ENCODE measurements around the gene NALCN.

- no peak for TF ChIP-seq EZH2 (IDR thresholded peaks at IDR 0.05; ENCODE audit: borderline replicate concordance, low read depth, low read length, severe bottlenecking)
- TF ChIP-seq, protein P1, sequence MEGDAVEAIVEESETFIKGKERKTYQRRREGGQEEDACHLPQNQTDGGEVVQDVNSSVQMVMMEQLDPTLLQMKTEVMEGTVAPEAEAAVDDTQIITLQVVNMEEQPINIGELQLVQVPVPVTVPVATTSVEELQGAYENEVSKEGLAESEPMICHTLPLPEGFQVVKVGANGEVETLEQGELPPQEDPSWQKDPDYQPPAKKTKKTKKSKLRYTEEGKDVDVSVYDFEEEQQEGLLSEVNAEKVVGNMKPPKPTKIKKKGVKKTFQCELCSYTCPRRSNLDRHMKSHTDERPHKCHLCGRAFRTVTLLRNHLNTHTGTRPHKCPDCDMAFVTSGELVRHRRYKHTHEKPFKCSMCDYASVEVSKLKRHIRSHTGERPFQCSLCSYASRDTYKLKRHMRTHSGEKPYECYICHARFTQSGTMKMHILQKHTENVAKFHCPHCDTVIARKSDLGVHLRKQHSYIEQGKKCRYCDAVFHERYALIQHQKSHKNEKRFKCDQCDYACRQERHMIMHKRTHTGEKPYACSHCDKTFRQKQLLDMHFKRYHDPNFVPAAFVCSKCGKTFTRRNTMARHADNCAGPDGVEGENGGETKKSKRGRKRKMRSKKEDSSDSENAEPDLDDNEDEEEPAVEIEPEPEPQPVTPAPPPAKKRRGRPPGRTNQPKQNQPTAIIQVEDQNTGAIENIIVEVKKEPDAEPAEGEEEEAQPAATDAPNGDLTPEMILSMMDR (IDR thresholded peaks at IDR 0.05; ENCODE audit: borderline replicate concordance, extremely low read depth, low read length, poor library complexity, severe bottlenecking) = no peak
Measured at GRCh38 chr13:101343128-101343787, 73.0 kb downstream of the NALCN start.

Measured in DND-41 (cell line).